Cardiac fibroblast (primary cell): ENCODE results near the gene RNF130.

Source experiments
- DNase-seq, 2 donors: peaks; one replicate each; pipeline versions ENCODE4 v3.0.0 to v3.0.0-alpha.2; 2010; ENCODE audit warnings: low read depth in 2 of 2
- H3K4me3 ChIP-seq, 2 donors: replicated peaks in 1 of 2; 1 replicate in 1 of 2; 2 replicates in 1 of 2; pipeline ENCODE4 v1.5.1; 2011; ENCODE audit warnings: low read depth in 2 of 2, low read length in 2 of 2, mild to moderate bottlenecking in 2 of 2, moderate library complexity in 1 of 2
- TF ChIP-seq, protein P1 (sequence below): IDR thresholded peaks from one replicate; pipeline ENCODE4 v1.5.1; 2011; ENCODE audit warnings: low read depth, mild to moderate bottlenecking, low read length, inconsistent platforms

RNF130 gene

GRCh38 chr5:179955062-179955461, 116.5 kb downstream of the RNF130 start:
- DNase-seq, result no peak
- H3K4me3 ChIP-seq, result no peak overlapping the region

GRCh38 chr5:179954434-179954833, 117.1 kb downstream of the RNF130 start:
- DNase-seq, result peak; percentile 9 to 24

More at GRCh38 chr5:179955062-179955461, 116.5 kb downstream of the RNF130 start:
- TF ChIP-seq, protein P1, sequence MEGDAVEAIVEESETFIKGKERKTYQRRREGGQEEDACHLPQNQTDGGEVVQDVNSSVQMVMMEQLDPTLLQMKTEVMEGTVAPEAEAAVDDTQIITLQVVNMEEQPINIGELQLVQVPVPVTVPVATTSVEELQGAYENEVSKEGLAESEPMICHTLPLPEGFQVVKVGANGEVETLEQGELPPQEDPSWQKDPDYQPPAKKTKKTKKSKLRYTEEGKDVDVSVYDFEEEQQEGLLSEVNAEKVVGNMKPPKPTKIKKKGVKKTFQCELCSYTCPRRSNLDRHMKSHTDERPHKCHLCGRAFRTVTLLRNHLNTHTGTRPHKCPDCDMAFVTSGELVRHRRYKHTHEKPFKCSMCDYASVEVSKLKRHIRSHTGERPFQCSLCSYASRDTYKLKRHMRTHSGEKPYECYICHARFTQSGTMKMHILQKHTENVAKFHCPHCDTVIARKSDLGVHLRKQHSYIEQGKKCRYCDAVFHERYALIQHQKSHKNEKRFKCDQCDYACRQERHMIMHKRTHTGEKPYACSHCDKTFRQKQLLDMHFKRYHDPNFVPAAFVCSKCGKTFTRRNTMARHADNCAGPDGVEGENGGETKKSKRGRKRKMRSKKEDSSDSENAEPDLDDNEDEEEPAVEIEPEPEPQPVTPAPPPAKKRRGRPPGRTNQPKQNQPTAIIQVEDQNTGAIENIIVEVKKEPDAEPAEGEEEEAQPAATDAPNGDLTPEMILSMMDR, result no peak

DNA sequence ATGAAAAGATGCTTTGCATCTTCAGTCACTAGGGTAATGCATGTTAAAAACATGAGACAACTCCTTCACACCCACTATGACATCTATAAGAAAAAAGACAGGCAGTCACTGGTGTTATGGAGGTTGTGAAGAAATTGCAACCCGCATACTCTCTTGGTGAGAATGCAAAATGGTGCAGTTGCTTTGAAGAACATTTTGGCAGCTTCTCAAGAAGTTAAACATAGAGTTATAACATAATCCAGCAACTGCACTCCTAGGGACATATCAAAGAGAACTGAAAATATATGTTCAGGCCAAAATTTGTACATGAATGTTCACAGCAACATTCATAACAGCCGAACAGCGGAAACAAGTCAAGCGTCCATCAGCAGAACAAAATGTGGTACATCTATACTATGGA, 117.6 kb downstream of the RNF130 start:
- no peak for DNase-seq

More at GRCh38 chr5:179954434-179954833, 117.1 kb downstream of the RNF130 start:
- TF ChIP-seq, protein P1, result no peak
- H3K4me3 ChIP-seq, result no peak overlapping the region

GRCh38 chr5:179936976-179937681, 134.4 kb downstream of the RNF130 start:
- H3K4me3 ChIP-seq, result no peak overlapping the region
- no peak for DNase-seq
- TF ChIP-seq, protein P1, result no peak

More for the DNA sequence above, 117.6 kb downstream of the RNF130 start:
- H3K4me3 ChIP-seq, result no peak overlapping the region
- TF ChIP-seq, protein P1, result no peak

- TF ChIP-seq, protein P1, result no peak
- peak in 1 of 2 donors; percentile 3 for DNase-seq
- no peak overlapping the region for H3K4me3 ChIP-seq
Measured at GRCh38 chr5:179930788-179931473, 140.6 kb downstream of the RNF130 start.

- TF ChIP-seq, protein P1, result no peak
- no peak overlapping the region for H3K4me3 ChIP-seq
- DNase-seq, result no peak
Measured at GRCh38 chr5:179927824-179928223, 143.7 kb downstream of the RNF130 start.
